Measurements from ENCODE around the gene OOSP1. TPM values are rescaled to one million over a fixed set of nuclear protein-coding genes. Genes with fewer than 3 reads are reported as not detected.

OOSP1 gene
- total and polyA plus RNA-seq, 2 of the 8 experiments (the other 6 are each of a cell fraction or from before 2014, with no cell fraction given), result not detected

GRCh38 chr11:59944720-59945119 is 6.5 kb downstream of the OOSP1 start:
- DNase-seq (ENCODE audit: low read depth in 1 of 2, low spot score in 2 of 2) (no peak), FAIRE-seq (no peak)
- Histone ChIP-seq H3K14ac (ENCODE audit: insufficient read length) (no peak overlapping the region), H3K4me3 (ENCODE audit: extremely low read depth in 1 of 4, insufficient read depth in 2 of 4, low read depth in 3 of 4, low read length in 4 of 4) (no peak overlapping the region), H2AFZ (ENCODE audit: low read length) (no peak overlapping the region), H3K9ac (replicated peaks in 1 of 4; ENCODE audit: extremely low read depth in 1 of 4, low read depth in 3 of 4, low read length in 3 of 4) (no peak overlapping the region), H3K56ac (replicated peaks; ENCODE audit: insufficient read length, low read depth, low read length) (no peak overlapping the region), H3K18ac (ENCODE audit: extremely low read depth, low read length) (no peak overlapping the region), H3K4me2 (ENCODE audit: insufficient read depth in 1 of 2, low read depth in 2 of 2, low read length in 2 of 2) (no peak overlapping the region), H2BK20ac (ENCODE audit: low read length) (no peak overlapping the region), H2BK15ac (ENCODE audit: low read length) (no peak overlapping the region), H2AK5ac (ENCODE audit: low read depth, low read length) (no peak overlapping the region), H4K20me1 (replicated peaks in 1 of 2; ENCODE audit: control insufficient read depth in 1 of 2, insufficient read depth in 2 of 2, low read length in 2 of 2) (no peaks in the 10 kb centered on the region), H3K9me3 (ENCODE audit: insufficient read depth in 2 of 2, low read depth in 1 of 2, low read length in 1 of 2) (no peaks in the 10 kb centered on the region), H3K23me2 (ENCODE audit: low read depth, low read length) (no peaks in the 10 kb centered on the region), H3K23ac (ENCODE audit: insufficient read length) (no peak overlapping the region), H4K5ac (ENCODE audit: insufficient read length, low read depth, low read length) (no peak overlapping the region), H3K4me1 (replicated peaks in 1 of 4; ENCODE audit: control insufficient read depth in 3 of 4, insufficient read depth in 4 of 4, low read length in 3 of 4) (no peaks in the 10 kb centered on the region), H2BK5ac (ENCODE audit: low read depth, low read length) (no peak overlapping the region), H2BK120ac (replicated peaks; ENCODE audit: low read depth, low read length) (no peak overlapping the region), H4K8ac (ENCODE audit: extremely low read depth, insufficient read depth, low read length) (no peak overlapping the region), H4K91ac (replicated peaks; ENCODE audit: insufficient read length, low read length) (no peak overlapping the region), H3K79me2 (ENCODE audit: control insufficient read depth in 1 of 2, insufficient read depth in 2 of 2, low read length in 2 of 2) (no peaks in the 10 kb centered on the region), H3K4ac (replicated peaks; ENCODE audit: insufficient read length, low read depth, low read length) (no peak overlapping the region), H3K36me3 (ENCODE audit: control insufficient read depth in 2 of 4, insufficient read depth in 4 of 4, low read length in 3 of 4) (no peaks in the 10 kb centered on the region), H2BK12ac (ENCODE audit: low read depth, low read length) (no peak overlapping the region), H3K79me1 (ENCODE audit: low read depth, low read length) (no peaks in the 10 kb centered on the region), H3K27ac (ENCODE audit: low read depth, low read length) (no peak overlapping the region), H3K27me3 (replicated peaks in 1 of 4; ENCODE audit: control insufficient read depth in 3 of 4, extremely low read depth in 1 of 4, insufficient read depth in 3 of 4, low read length in 3 of 4) (no peaks in the 10 kb centered on the region)
- CTCF ChIA-PET (ENCODE audit: partially characterized antibody), result interaction anchor here (0.7 kb wide), 1 partner anchor 13 kb away, joined by 3 read pairs; no protein-coding TSS in a partner anchor
- TF ChIP-seq BACH1 (IDR thresholded peaks at IDR 0.05; ENCODE audit: low read length), result no peak
- TF ChIP-seq RFX5 (IDR thresholded peaks at IDR 0.05; ENCODE audit: borderline replicate concordance, low read depth, low read length), result no peak
- TF ChIP-seq CEBPB (IDR thresholded peaks at IDR 0.05; ENCODE audit: low read depth, low read length), result no peak
- POLR2A ChIA-PET (ENCODE audit: partially characterized antibody), result no interaction called here
- 92% methylated on average over 2 of the region's 2 CpGs; no CpG with 5 or more reads in 1 of the 2 experiments for whole genome bisulfite sequencing, 2 experiments (ENCODE audit: extremely low coverage in 1 of 2, insufficient coverage in 1 of 2, insufficient read length in 1 of 2, insufficient replicate concordance in 2 of 2, low coverage in 1 of 2, low lambda C conversion rate in 2 of 2, missing lambda C conversion rate in 1 of 2)

Data from H1 (cell line).